HG02759 (cell line): Measurements from ENCODE around the gene POU2F2.

Experiments used
- ATAC-seq: cut with Tn5 transposase; IDR thresholded peaks from one replicate; pipeline ENCODE4 v1.9.1; 2021; ENCODE audit warnings: mild to moderate bottlenecking, moderate library complexity; ENCODE audit not compliant: unreplicated experiment

Gene POU2F2

DNA sequence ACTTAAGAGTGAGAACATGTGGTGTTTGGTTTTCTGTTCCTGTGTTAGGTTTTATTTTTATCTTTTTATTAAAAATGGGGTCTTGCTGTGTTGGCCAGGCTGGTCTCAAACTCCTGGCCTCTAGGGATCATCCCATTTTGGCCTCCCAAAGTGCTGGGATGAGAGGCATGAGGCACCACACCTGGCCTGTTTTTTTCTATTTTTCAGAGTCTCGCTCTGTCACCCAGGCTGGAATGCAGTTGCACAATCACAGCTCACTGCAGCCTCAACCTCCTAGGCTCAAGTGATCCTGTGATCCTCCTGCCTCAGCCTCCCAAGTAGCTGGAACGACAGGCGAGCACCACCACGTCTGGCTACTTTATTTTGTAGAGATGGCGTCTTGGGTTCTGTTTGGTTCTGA is 48.7 kb downstream of the POU2F2 start:
- no peak for ATAC-seq

DNA sequence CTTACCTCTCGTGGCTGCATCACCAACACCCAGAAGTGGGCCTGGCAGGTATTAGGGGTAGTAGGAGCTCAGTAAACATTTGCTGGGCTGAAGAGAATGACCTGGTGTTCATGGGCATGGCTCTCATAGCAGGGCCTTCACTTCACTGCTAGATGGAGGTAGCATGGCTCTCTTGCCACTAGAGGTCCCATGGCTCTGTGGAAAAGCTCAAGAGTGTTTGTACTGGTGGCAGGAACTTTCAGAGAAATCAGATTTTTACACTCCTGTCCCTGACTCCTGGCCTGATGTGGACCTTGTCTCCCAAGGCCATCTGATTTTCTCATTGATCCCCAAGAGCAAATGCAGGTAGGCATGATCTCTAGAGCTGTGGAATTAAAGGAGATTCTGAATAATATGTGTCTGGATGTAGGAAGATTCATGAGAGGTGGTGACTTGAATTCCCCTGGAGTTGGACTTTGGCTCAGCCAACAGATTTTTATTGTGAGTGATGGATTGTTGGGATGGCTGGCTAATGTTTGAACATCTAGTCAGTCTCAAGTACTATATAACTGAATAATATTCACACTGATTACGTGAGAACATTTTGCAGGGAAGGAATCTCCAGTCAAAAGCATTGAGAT is 50.6 kb downstream of the POU2F2 start:
- no peak for ATAC-seq

DNA sequence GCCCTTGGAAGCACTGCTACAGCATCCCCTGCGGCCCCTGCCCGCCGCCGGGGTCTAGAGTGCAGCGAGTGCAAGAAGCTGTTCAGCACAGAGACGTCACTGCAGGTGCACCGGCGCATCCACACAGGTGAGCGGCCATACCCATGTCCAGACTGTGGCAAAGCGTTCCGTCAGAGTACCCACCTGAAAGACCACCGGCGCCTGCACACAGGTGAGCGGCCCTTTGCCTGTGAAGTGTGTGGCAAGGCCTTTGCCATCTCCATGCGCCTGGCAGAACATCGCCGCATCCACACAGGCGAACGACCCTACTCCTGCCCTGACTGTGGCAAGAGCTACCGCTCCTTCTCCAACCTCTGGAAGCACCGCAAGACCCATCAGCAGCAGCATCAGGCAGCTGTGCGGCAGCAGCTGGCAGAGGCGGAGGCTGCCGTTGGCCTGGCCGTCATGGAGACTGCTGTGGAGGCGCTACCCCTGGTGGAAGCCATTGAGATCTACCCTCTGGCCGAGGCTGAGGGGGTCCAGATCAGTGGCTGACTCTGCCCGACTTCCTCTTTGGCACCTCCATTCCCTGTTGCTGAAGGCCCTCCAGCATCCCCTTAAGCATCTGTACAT is 51.4 kb downstream of the POU2F2 start:
- no peak for ATAC-seq

DNA sequence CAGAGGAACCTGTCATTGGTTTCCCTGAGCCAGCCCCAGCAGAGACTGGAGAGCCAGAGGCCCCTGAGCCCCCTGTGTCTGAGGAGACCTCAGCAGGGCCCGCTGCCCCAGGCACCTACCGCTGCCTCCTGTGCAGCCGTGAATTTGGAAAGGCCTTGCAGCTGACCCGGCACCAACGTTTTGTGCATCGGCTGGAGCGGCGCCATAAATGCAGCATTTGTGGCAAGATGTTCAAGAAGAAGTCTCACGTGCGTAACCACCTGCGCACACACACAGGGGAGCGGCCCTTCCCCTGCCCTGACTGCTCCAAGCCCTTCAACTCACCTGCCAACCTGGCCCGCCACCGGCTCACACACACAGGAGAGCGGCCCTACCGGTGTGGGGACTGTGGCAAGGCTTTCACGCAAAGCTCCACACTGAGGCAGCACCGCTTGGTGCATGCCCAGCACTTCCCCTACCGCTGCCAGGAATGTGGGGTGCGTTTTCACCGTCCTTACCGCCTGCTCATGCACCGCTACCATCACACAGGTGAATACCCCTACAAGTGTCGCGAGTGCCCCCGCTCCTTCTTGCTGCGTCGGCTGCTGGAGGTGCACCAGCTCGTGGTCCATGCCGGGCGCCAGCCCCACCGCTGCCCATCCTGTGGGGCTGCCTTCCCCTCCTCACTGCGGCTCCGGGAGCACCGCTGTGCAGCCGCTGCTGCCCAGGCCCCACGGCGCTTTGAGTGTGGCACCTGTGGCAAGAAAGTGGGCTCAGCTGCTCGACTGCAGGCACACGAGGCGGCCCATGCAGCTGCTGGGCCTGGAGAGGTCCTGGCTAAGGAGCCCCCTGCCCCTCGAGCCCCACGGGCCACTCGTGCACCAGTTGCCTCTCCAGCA is 52.1 kb downstream of the POU2F2 start:
- ATAC-seq: no peak

DNA sequence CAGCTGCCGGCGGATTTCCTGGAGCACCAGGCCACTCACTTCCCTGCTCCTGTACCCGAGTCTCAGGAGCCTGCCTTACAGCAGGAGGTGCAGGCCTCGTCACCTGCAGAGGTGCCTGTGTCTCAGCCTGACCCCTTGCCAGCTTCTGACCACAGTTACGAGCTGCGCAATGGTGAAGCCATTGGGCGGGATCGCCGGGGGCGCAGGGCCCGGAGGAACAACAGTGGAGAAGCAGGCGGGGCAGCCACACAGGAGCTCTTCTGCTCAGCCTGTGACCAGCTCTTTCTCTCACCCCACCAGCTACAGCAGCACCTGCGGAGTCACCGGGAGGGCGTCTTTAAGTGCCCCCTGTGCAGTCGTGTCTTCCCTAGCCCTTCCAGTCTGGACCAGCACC is 53.0 kb downstream of the POU2F2 start:
- no peak for ATAC-seq

DNA sequence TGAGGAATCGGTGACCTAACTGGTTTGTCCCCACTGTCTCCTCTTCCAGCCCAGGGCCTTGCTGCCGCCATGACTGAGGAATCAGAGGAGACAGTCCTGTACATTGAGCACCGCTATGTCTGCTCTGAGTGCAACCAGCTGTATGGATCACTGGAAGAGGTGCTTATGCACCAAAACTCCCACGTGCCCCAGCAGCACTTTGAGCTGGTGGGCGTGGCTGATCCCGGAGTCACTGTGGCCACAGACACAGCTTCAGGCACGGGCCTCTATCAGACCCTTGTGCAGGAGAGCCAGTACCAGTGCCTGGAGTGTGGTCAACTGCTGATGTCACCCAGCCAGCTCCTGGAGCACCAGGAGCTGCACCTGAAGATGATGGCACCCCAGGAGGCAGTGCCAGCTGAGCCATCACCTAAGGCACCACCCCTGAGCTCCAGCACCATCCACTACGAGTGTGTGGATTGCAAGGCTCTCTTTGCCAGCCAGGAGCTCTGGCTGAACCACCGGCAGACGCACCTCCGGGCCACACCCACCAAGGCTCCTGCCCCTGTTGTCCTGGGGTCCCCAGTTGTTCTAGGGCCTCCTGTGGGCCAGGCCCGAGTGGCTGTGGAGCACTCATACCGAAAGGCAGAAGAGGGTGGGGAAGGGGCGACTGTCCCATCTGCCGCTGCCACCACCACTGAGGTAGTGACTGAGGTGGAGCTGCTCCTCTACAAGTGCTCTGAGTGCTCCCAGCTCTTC is 53.5 kb downstream of the POU2F2 start:
- no peak for ATAC-seq

DNA sequence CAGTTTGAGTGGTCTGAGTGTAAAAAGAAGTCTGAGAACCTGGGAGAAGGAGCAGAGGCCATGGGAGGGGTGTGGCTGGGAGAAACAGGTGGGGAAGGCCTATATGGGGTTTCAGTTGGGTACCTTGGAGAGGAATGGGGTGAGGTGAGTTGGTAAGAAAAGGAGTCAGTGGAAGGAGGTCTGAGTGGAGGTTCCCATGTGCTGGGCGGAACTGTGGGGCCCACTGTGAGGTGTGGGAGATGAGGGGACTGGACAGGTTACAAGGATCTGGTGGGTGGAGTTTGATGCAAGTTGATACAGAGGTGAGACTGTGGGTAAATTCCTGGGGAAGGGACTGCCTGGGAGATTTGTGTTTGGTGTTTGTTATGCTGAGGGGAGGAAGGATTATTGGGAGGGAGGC is 54.2 kb downstream of the POU2F2 start:
- ATAC-seq: no peak

DNA sequence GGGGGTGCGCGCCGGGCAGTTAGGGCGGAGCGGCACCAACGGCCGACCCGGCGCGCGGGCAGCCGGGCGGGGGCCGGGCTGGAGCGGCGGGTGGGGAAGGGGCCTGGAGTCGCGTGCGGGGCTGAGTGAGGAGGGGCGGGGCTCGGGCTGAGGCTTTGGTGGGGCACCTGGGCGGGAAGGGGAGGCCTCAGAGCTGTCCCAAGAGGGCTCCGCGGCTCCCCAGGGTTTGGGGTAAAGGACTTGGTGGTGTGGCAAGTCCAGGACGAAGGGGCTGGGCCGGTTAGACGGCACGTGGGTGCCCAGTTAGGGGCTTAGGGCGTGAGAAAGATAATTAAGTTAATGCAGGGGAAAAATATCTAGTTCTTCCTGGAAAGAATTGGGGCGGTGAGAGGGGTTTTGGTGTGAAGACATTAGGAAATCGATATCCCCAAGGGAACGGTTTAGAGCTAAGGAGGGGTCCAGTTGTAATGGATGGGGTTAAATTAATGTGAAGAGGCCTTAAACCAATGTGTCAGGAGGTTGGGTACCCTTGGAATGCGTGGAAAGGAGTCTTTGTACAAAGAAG is 55.8 kb downstream of the POU2F2 start:
- ATAC-seq: no peak

DNA sequence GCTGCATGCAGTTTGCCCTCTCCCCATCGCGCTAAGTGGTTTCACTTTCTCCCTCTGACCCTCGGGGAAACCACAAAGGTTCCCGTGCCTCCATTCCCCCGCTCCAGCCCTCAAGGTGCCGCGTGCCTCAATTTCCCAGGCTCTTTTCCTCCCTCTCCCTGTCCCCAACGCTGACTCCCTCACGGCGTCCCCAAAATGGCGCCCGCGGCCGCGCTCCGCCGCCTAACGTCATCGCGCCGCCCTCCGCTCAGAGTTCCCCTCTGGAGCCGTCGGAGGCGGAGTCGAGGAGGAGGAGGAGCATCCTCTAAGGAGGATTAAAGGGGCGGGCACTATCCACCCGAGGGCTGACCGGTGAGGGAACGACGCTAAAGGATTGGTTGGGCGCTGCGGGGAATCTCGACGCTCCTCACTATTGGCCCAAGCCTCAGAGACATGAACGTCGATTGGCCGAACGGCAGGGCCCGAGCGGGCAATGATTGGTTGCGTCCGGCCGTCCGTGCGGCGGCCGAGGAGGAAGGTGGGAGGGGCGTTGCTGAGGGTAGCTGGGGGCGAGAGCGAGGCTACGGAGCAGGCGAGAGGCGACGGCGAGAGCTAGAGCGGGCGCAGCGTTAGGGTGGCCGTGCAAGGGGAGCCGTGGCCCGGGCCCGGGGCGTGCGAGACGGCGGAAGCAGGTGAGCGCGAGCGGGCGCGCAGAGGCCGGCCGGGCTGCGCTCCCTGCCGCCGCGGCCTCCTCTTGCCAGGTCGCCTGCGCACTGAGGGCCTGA is 56.4 kb downstream of the POU2F2 start, which contains the start of gene ZNF574:
Gene ZNF574 (plus strand): TSS at position 551 of the 764 bp plus-strand sequence. CDS start 2,441 bp downstream, outside the sequence.
- ATAC-seq: peak; percentile 93

DNA sequence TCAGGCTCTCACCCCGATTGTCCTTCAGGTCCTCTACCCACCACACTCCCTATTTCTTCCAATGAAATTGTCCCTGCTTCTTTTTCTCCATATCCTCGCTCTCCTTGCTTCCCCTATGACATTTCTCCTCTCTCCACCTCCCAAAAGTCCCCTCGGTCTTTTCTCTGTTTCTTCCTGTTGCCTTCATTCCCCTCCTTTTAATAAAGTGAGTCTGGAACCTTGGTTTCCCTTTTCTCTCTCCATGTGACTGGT is 57.0 kb downstream of the POU2F2 start:
- no peak for ATAC-seq

DNA sequence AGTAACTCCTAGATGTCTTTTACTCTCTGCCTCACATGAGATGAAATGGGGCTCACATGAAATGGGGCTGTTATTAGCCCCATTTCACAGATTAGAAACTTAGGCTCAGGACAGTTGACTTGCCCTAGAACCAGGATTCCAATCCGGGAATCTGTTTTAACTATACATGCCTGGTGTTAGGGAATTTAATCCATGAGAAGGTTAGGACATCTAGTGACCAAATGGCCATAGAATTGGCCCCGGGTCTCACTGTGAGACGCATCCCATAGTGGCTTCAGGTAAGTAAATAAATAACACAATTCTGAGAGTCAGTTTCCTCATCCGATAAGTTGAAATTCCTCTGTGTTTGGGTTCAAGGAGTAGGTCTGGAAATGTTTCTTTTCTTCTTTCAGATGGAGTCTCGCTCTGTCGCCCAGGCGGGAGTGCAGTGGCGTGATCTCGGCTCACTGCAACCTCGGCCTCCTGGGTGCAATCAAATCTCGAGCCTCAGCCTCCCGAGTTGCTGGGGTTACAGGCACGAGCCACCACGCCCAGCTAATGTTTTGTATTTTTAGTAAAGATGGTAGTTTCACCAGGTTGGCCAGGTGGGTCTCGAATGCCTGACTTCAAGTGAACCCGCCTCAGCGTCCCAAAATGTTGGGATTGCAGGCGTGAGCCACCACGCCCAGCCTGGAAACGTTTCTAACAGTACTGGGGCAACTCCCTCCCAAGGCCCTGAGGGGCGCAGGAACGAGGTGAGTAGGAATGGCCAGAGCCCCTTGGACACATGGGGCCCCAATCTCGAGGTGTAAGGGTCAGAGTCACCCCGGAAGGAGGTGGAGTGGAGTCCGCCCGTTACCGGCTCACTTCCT is 57.5 kb downstream of the POU2F2 start:
- ATAC-seq: no peak

DNA sequence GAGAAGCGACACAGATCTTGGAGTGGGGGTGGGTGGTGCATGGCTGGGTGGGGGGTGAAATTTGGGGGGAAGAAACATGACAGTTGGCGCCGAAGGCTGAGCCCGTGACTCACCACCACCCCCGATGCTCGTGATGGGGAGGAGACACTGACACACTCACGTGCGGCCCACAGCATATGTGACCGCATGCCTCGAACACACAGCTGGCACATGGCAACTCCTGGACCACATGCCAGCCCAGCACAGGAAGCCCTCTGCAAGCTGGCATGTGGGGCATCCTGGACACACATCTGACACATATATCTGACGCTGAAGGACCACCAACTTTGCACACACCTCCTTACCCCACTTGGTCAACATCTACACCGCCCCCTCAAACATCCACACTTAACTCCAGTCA is 61.0 kb downstream of the POU2F2 start:
- ATAC-seq: no peak

DNA sequence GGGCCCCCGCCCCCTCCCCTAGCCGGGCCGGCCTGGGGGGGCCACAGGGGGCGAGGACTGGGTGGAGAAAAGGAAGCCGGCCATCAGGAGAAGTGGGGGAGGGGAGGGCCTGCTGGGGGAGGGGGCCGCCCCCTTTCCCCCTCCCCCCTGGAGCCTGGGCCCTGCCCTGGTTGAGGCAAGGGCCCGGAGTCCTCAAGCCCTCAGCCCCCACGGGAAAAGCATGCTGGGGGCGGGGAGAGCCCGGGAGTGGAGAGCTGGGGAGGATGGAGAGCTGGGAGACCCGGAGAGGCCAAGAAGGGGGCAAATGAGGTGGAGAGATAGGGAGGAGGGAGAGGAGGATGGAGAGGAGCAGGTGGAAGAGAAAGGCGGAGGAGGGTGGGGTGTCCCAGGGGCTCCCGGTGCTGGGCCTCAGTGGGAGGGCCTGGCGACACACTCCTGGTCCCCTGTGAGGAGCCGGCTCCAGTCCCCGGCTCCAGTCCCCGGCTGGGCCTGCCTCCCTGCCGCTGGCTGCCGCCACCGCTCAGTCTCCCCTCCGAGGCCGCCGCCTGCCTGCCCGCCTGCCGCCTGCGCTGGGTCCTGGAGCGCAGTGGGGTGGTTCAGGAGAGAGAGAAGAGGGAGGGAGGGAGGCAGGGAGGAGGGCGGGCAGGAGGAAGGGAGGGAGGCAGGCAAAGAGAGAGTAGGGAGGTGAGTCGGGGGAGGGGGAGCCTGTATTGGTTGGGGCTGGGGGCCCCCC is 62.5 kb downstream of the POU2F2 start, which contains the start of gene GRIK5:
Gene GRIK5 (minus strand): TSS at position 588 of the 733 bp plus-strand sequence. CDS start 4,436 bp downstream, outside the sequence.
- ATAC-seq: no peak

DNA sequence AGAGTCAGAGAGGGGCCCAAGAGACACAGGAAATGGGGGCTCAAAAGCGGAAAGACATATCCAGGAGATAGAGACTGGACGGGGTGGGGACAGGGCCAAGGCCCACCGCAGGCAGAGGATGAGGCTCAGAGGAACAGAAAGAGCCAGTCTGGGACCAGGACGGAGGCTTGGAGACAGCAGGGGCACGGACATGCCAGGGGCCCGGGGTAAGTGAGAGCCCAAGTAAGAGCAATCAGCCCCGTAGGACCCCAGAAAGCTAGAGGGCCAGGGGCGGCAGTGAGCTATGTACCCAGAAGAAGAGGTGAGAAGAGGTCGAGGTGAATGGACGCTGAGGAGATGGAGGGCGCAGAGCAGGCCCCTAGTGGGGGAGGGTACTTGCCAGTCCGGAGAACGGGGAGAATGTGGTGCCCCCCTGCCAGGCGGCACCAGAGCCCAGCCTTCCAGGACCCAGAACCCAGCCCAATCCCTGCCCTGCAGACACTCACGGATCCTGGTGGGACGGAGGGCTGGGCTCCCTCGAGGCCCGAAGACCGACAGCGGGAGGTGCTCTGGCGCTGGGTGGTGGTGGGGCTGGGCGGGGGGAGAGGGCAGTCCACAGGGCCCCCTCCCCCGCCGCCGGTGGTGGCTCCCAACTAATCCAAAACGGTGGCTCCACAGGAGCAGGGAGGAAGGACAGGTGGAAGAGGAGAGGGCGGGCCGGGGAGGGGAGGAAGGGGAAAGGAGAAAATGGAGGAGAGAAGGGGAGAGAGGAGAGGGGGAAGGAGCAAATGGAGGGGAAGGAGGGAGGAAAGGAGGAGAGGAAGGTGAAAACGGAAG is 63.3 kb downstream of the POU2F2 start:
- ATAC-seq: no peak

DNA sequence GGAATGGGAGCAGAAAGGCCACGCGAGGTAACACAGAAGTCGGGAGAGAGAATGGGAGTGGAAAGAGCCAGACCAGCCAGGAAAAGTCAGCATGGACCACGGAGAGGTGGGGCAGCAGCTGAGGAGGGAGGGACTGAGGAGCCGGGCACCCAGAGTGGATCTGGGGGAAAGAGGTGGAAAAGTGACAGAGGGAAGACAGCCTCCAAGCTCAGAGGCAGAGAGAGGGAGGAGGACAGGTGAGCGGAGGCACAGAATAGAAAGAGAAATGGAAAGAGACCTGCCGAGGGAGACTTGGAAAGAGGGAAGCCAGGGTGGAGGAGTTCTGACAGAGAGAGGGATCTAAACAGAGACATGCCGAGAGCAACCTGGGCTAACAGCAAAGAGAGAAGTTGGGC is 63.9 kb downstream of the POU2F2 start:
- ATAC-seq: no peak

DNA sequence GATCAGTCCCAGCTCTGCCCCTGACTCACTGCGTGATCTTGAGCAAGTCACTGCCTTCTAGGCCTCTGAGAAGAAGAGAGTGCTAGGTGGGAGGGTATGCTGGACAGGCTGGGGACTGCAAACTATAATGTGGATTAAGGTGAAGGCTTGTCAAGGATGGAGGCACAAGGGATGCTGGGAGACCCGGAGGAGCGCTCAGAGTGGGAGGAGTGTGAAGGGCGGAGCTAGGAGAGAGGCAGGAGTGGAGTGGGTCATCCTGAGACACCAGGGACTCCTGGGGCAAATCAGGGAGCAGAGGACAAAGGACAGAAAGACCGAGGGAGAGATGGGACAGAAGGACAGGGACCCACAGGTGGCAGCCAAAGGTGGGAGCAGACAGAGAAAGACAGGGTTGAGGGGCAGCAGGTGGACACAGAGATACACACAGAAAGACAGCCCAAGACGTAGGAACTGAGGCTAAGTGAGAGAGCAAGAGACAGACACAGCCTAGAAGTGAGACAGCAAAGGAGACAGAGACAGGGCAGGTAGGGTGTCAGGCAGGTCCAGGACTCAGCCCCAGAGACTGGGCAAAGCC is 64.8 kb downstream of the POU2F2 start:
- ATAC-seq: no peak

DNA sequence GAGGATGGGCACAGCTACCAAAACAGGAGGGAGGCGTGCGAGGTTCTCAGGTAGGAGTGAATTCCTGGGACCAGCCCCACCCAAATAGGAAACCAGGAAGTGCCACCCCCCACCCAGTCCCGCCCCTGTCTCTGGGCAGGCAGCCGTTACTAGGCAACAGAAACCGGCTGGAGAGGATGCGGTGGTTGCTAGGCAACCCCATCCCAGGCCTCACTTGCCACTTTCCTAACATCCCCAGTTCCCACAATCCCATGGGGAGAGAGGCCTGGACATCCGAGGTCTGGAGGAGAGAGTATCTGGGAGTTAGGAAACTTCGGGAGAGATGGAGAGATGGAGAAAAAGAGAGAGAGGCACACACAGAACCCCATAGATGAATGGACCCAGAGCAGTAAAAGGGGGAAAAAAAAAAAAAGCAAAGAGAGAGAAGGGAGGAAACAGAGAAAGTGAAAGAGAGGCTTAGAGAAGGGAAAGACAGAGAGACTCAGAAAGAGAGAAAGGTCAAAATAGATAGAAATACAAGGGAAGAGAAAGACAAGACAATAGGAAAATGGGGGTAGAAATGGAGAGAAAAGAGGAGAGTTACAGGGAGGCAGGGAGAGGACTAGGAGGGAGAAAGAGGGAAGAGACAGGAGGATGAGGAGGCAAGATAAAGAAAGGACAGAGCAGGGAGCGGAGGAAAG is 66.0 kb downstream of the POU2F2 start:
- no peak for ATAC-seq
